GM19438 (cell line): ENCODE measurements around the gene HMG20A.

Experiments
- ATAC-seq: cut with Tn5 transposase; IDR thresholded peaks from one replicate; pipeline ENCODE4 v1.9.1; 2021; ENCODE audit warnings: low read depth; ENCODE audit not compliant: unreplicated experiment

HMG20A gene

DNA sequence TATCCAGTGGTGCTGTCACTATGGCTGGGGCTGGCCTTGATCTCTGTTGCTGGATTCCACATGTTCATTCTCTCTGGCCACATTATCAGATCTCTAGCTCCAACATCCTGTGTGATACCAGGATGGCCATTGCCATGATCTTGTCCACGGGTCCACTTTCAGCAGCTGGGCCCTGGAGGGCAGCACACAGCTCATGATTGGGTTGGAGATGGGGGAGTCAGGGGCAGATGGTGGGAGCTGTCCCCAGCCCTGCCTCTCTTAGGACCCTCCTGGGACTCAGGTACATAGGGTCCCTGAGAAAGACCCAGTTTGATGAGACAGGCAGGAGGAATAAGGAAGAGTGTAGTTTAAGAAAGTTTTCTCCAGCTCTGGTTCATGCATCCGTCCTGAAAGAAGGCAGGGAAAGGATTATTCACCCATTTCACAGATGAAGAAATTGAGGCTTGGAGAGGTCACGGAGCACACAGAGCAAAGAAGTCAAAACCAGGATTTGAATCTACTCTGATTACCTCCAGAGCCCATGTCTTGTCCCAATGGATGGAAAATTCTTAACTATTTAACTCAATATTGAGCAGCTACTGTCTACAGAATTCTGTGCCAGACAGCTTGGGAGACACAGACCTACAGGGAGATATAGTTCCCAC lies 111.5 kb downstream of the HMG20A start:
- ATAC-seq: no peak

GRCh38 chr15:77532846-77533245 lies 112.2 kb downstream of the HMG20A start:
- no peak for ATAC-seq

GRCh38 chr15:77533578-77534430 lies 113.1 kb downstream of the HMG20A start:
- ATAC-seq: no peak
